Mucosa of gallbladder (tissue), 1 donor: ENCODE measurements around the gene PRTN3. TPM values are rescaled to one million over a fixed set of nuclear protein-coding genes. Genes with fewer than 3 reads are reported as not detected.
"Not testable (repeated sequence)": the region's sequence is repeated elsewhere in the genome, so short reads cannot be mapped to it uniquely, and the experiment has no call there.

Experiments
- DNase-seq: peaks from one replicate; pipeline ENCODE4 v3.0.0-alpha.2; 2020; ENCODE audit warnings: low spot score
- total RNA-seq: library from RNA; stranded (reverse); gene quantifications from one replicate; pipeline ENCODE4 v1.2.1, GENCODE V29; 2021
- donor health status: DM: no; HTN: no; CAD: no.

Gene PRTN3
- total RNA-seq, 1 donor from 2014 or later: not detected

DNA sequence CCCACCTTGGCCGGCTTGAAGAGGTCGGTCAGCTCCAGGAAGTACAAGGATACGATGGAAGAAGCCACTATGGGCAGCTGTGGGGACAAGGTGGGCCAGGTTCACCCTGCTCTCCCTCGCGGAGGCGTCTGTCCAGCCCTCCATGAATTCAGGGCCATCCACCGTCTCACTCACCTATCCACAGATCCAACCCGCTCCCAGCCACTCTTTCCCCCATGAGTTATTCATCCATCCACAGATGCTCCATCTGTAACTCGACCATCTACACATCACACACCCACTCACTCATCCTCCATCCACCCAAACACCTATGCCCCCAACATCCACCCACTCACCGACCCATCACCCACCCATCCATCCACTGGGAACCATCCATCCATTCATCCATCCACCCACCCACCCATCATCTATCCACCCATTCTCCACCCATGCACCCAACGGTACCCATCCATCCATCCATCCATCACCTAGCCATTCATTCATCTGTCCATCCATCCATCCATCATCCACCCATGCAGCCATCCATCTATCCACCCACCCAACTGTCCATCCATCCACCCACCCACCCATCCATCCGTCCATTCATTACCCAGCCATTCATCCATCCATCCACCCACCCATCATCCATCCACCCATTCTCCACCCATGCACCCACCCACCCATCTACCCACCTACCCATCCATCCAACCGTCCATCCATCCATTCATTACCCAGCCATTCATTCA, 24.9 kb upstream of the PRTN3 start:
- no peak for DNase-seq

DNA sequence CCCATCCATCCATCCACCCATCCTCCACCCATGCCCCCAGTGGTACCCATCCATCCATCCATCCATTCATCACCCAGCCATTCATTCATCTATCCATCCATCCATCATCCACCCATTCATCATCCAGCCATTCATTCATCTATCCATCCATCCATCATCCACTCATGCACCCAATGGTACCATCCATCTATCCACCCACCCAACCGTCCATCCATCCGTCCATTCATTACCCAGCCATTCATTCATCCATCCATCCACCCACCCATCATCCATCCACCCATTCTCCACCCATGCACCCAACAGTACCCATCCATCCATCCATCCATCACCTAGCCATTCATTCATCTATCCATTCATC, 24.3 kb upstream of the PRTN3 start:
- DNase-seq: no peak

DNA sequence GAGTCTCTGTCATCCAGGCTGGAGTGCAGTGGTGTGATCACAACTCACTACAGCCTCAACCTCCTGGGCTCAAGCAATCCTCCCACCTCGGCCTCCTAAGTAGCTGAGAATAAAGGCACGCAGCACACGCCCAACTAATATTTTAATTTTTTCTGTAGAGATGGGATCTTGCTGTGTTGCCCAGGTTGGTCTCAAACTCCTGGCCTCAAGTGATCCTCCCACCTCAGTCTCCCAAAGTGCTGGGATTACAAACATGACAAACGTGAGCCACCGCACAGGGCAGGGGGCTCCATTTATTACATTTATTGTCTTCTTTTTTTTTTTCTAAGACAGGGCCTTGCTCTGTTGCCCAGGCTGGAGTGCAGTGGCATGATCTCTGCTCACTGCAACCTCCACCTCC, 20.6 kb upstream of the PRTN3 start:
- DNase-seq: not testable (repeated sequence)

DNA sequence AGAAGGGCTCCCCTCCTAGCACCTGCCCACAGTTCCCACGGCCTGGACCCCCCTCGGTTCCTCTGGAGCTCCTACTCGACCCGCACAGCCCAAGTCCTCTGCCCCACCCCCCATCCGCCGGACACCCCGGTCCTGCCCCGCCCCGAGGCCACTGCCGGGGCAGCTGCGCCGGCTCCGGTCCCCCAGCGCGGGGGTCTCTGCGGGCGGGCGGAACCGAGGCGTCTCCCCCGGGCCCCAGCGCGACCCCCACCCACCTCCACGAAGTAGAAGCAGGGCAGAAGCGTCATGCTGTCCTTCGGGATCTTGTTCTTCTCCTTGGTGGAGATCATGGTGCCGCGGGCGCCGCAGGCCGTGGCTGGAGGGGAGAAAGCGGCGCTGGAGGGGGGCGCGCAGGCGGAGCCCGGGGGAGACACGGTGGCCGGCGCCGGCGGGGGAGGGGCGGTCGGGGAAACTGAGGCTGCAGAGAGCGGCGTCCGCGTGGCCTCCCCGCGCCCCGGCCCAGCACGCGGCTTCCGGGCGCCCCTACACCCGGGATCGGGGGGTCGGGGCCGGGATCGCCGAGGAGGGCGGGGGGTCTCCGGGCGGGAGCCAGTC, 19.5 kb upstream of the PRTN3 start:
- DNase-seq: no peak

DNA sequence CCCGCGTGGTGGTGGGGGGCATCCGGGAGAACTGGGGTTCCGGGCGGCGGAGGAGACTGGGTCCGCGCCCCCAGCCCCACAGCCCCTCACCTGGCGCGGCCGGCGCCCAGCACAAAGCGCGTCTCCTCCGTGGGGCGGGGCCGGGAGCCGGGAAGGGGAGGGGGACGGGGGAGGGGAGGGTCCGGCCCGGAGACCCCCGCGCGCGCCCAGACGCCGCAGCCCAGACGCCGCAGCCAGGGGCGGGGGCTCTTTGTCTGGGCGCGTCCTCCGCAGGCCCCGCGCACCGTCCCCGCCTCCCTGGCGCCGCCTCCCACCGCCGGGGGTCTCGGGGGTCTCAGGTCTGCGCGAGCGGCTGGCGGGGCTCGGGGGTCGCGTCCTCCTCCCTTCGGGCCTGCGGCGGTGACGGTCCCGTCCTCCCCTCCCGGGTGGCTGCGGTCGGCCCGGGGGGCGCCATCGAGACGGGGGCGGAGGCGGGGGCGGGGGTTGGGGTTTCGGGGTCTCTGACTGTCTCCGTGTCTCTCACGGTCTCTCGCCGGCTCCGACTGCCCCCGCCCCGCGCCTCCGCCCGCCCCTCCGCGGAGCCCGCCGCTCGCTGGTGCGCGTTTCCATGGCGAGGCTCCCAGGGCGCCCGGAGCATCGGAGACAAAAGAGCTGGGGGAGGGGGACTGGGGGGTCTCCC, 18.8 kb upstream of the PRTN3 start, which contains the start of gene PLPPR3:
TSS of gene PLPPR3 (minus strand) at position 131 of the 679 bp plus-strand sequence. CDS start 396 bp downstream, outside the sequence.
- no peak for DNase-seq

DNA sequence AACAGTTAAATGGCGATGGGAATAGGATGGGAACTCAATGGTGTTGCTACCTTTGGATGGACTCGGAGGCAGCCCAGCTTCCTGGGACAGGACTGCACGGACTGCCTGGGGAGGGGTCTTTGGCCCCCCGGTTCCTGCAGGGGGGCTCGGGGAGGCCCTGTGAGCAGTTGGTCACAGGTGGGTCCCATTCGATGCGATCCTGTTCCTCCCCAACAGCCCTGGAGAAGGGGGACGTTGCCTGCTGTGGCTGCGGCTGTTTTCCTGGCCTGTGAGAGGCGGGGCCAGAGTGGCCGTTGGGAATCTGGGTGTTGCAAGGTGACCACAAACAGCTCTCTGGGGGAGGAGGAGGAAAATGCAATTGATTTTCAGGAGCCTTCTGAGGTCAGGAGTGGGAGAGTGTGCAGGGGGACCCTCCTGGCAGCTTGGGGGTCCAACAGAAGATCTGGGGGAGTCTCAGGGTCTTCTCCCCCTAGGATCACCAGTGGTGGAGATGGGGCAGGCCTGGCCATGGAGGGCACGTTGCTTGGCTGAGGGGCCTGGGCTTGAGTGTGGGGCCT, 17.2 kb upstream of the PRTN3 start:
- DNase-seq: no peak

DNA sequence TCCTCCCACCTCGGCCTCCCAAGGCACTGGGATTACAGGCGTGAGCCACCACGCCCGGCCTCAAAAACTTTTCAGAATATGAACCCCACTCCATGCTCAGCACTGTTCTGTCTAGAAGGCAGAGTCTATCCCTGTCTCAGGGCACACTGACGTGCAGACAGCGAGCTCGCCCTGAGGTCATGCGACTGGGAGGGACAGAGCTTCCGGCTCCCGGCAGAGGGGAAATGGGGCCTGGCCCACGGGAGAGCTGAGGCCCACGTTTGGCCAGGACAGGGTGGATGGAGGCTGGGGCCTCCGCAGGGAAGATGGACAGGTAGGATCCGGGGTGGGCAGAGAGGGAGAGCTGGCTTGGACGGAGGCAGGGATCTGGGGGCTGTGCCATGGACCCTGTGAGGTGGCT, 15.9 kb upstream of the PRTN3 start:
- DNase-seq: no peak

DNA sequence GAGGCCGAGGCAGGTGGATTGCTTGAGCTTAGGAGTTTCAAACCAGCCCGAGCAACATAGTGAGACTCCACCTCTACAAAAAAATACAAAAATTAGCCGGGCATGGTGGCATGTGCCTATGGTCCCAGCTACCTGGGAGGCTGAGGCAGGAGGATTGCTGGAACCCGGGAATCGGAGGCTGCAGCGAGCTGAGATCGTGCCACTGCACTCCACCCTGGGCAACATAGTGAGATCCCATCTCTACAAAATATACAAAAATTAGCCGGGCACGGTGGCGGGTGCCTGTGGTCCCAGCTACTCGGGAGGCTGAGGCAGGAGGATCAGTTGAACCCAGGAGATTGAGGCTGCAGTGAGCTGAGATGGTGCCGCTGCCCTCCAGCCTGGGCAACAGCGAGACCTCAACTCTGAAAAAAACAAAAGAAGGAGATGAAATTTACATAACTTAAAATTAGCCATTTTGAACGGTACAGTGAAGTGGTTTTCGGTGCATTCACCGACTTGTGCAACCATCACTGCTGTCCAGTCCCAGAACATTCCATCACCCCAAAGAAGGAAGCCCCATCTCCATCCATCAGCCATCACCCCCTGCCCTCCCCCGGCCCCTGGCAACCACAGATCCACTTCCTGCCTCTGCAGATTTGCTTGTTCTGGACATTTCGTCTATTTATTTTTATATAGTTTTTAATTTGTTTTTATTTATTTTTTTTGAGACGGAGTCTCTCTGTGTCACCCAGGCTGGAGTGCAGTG, 14.7 kb upstream of the PRTN3 start:
- DNase-seq: no peak

DNA sequence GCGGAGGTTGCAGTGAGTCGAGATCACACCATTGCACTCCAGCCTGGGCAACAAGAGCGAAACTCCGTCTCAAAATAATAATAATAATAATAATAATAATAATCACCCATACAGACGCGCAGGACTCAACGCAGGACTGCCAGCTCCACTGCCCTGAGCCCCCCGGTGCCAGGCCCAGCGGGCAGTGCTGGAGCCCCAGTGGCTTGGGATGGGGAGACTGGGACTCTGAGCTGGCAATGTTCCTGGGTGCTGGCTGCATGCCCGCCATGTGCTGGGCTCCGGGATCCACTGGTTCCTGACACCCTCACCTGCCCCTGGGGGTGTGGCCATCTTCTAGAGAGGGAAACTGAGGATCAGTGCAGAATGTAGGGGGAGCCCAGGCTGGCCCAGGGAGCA, 13.5 kb upstream of the PRTN3 start:
- DNase-seq: no peak

DNA sequence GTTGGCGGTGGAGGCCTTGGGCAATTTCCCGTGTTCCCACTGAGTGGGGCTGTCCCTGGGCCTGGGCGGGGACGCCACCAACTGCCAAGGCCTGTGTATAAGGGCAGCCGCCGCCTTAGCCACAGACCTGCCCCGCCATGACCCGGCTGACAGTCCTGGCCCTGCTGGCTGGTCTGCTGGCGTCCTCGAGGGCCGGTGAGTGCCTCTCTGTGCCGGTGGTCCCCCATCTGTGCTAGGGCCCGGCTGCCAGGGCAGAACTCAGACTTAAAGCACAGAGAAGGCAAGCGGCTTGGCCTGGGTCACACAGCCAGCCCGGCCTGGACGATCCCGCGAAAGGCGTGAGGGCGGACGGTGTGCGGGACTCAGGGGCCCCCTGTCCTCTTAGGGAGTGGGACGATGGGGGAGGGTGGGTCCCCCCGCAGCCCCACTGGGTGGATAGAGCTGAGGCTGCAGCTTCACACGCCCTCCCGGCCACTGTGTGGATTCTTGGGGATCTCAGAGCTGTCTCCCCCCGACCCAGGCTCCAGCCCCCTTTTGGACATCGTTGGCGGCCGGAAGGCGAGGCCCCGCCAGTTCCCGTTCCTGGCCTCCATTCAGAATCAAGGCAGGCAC, 13.0 kb upstream of the PRTN3 start, which contains the start of gene AZU1:
TSS of gene AZU1 (plus strand) at position 128 of the 612 bp plus-strand sequence. CDS start at position 138, 10 bp downstream.
- DNase-seq: no peak

DNA sequence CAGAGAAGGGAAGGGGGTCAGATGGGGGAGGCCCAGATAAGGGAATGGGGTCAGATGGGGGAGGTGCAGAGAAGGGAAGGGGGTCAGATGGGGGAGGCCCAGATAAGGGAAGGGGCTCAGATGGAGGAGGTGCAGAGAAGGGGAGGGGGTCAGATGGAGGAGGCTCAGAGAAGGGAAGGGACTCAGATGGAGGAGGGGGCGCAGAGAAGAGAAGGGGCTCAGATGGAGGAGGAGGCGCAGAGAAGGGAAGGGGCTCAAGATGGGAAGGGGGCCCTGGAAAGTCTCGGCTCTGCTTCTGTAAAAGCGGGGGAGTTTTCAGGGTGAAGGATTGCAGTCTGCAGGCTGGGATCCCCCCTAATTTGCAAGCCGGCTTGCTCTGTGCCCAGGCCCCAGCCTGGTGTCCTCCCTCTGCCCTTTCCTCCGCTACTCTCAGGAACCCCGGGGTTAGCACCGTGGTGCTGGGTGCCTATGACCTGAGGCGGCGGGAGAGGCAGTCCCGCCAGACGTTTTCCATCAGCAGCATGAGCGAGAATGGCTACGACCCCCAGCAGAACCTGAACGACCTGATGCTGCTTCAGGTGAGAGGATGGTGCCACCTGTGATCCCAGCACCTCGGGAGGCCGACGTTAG, 11.6 kb upstream of the PRTN3 start:
- DNase-seq: no peak

DNA sequence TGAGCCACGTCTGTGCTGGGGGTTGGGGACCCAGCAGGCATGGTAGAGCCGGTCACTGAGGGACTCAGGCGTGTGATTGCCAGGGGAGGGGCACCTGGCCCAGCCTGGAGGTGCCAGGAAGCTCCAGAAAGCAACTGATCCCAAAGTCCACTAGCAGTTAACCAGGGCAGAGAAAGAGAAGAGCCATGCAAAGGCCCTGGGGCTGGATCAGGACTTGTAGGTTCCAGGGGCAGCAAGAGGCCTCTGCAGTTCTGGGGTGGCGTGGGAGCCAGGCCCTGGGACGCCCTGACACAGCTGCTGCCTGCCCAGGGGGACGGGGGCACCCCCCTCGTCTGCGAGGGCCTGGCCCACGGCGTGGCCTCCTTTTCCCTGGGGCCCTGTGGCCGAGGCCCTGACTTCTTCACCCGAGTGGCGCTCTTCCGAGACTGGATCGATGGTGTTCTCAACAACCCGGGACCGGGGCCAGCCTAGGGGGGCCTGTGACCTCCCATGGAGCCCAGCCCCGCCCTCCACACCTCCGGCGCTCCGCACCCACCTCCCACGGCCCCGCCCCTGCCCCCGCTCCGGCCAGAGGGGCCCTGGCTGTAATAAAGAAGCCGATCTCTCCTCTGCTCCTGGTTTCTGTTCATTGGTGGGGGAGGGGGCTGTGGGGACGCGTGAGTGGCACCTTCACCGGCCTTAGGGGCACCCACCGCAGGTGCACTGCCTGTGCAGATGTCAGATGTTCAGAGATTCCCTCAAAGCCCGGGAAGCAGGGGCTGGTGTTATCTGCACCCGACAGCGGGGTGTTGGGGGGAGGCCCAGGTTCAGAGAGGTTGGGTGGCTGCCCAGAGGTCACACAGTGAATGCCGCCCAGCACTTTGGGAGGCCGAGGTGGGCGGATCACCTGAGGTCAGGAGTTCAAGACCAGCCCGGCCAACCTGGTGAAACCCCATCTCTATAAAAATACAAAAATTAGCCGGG, 9.1 kb upstream of the PRTN3 start:
- DNase-seq: no peak

DNA sequence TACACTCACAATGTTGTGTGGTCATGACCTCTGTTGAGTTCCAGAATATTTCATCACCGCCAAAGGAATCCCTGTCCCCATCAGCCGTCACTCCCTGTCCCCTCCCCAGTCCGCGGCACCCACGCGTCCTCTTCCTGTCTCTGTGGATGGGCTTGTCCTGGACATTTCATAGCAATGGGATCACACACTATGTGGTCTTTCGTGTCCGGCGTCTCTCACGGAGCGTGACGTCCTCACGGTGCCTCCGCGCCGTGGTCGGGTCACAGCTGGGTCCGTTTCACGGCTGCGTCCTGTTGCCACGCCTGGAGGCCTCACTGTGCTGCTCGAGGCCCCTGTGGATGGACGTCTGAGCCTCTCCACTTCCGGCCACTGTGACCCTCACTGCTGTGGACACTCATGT, 6.6 kb upstream of the PRTN3 start:
- DNase-seq: no peak

DNA sequence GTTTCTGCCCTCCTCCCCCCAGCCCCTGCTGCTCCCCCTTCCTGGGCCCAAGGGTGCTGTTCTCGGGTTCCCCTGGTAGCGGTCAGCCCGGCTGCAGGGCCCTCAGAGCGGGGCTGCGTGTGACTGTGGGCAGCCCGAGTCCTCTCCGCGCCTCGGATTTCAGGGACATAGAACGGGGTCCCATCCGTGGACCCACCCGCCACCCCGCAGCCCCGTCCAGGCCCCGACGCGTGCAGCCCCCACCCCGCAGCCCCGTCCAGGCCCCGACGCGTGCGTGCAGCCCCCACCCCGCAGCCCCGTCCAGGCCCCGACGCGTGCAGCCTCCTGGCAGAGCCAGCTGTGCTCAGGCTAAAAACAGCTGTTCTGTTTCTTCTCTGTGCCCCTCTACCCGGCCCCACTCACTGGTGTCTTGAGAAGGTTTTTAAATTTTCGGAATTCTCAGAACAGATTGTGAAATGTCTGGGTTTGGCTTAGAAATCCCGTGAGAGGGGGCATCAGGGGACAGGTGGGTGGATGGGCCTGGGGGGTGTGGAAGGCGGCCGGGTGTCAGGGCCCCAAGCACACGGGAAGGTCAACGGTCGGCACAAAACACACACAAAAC, 5.5 kb upstream of the PRTN3 start:
- DNase-seq: no peak

DNA sequence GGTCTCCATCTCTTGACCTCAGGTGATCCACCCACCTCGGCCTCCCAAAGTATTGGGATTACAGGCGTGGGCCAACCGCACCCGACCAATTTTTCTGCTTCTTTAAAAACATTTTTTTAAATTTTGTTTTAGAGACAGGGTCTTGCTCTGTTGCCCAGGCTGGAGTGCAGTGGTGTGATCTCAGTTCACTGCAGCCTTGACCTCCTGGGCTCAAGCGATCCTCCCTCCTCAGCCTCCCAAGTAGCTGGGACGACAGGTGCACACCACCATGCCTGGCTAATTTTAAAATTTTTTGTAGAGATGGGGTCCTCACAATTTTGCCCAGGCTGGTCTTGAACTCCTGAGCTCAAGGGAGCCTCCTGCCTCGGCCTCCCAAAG, 2.0 kb downstream of the PRTN3 start:
- DNase-seq: not testable (repeated sequence)

DNA sequence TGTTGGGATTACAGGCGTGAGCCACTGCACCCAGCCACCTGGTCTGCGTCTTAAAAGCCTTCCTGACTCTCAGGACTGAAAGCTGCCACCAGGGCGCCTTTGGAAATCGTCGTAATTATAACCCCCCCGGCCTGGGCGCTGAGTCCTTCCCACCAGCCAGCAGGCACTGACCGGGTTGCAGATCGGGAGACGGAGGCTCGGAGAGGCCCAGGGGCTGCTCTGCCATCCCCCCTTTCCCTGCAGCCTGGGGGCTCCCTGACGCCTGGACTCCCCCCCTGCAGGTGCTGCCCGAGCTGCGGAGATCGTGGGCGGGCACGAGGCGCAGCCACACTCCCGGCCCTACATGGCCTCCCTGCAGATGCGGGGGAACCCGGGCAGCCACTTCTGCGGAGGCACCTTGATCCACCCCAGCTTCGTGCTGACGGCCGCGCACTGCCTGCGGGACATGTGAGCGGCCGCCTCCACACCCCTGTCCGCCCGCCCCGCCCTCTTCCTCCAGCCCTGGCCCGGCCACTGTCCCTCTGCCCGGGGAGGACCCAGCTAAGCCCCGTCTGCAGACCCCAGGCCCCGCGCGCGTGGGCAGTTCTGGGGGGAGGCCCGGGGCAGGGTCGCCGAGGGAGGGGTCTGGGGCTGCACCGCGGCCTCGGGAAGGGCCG, 2.5 kb downstream of the PRTN3 start:
- DNase-seq: no peak

DNA sequence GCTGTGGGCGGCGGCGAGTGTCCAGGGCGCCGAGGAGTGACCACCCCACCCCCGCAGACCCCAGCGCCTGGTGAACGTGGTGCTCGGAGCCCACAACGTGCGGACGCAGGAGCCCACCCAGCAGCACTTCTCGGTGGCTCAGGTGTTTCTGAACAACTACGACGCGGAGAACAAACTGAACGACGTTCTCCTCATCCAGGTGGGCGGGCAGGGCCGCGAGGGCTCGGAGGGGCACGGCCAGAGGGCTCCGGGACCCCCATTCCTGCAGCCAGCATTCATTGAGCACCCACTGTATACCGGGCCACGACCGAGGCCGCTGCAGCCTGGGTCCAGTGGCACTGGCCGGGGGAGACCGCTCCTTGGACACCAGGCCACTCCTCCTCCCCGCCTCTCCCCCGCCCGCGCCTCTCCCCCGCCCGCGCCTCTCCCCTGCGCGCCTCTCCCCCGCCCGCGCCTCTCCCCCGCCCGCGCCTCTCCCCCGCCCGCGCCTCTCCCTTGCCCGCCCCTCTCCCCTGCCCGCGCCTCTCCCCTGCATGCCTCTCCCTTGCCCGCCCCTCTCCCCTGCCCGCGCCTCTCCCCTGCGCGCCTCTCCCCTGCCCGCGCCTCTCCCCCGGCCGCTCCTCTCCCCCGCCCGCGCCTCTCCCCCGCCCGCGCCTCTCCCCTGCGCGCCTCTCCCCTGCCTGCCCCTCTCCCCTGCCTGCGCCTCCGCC, 3.2 kb downstream of the PRTN3 start:
- no peak for DNase-seq

DNA sequence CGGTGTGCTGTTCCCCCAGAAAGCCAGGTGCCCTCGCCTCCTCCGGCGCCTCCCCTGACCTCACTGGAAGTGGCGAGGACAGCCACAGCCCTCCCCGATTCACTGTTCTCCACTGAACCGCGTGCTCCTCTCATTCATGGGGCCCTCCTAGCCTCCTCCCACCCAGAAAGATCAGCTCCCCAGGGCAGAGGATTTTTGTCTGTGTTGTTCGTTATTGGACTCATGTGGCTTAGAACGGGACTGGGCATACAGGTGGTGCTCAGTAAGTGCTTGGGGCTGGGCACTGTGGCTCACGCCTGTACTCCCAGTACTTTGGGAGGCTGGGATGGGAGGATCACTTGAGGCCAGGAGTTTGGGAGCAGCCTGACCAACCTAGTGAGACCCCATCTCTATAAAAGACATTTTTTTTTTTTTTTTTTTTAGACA, 3.8 kb downstream of the PRTN3 start:
- no peak for DNase-seq
